ENCODE results near the gene FRMD4A.

FRMD4A gene

DNA sequence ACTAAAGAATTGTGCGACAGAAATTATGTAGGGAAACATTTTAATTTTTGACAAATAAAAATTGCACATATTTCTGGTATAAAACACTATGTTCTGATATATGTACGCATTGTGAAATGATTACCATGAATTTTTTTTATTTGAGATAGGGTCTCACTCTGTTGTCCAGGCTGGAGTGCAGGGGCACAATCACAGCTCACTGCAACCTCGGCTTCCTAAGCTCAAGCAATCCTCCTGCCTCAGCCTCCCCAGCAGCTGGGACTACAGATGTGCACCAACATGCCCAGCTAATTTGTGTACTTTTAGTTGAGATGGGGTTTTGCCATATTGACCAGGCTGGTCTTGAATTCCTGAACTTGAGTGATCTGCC, 149.2 kb downstream of the FRMD4A start:
- no peak for DNase-seq

DNA sequence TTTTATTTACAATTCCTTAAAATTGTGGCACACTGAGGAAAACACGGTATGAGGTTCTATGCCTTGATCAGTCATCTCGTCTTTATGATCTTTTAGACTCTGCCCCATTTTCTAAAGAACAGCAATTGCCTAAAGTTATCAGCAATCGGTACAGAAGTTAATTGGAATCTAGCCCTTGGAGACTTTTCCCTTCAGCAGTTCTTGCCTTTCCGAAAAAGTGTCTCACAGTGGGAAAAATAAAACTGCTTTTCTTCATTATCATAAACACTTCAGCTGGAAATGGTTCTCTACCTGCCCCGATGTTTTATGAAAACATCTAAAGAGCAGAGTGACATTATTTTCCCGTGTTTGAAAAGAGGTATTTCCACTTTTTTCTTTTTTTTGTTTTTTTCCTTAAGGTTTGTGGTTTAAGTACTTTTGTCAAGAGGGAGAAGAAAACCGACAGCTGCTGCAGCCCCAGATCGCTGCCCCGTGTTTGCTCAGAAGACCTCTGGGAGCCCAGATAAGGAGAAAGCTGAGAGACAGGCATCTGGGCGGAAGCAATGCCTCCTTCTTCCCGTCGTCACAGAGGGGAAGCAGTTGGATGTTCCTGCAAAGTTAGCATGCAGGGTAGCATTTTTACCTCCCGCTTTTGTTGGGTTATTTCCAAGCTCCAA, 149.7 kb downstream of the FRMD4A start:
- no peak for DNase-seq

DNA sequence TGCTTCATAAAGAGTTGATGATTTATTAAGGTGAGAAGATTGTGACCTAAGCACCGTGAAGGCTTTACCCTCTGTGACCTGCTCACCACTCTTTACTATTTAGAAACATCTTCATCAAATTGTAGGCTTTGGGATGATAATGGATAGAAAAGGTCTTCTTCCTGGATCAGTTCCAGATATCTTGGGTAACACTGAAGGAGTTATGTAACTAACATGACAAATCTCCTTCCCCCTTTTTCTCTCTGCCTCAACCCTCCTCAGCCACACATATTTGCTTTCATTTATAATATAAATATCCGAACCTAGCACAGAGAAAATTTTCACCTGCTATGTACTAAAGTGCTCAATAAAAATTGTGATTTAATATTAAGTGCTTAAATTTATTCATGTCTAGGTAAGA, 151.5 kb downstream of the FRMD4A start:
- DNase-seq, result no peak

GRCh38 chr10:14173706-14174594, 156.8 kb downstream of the FRMD4A start:
- DNase-seq, result peak; percentile 19

- DNase-seq, result no peak
These were observed 157.4 kb downstream of the FRMD4A start for GRCh38 chr10:14173391-14173705.

DNA sequence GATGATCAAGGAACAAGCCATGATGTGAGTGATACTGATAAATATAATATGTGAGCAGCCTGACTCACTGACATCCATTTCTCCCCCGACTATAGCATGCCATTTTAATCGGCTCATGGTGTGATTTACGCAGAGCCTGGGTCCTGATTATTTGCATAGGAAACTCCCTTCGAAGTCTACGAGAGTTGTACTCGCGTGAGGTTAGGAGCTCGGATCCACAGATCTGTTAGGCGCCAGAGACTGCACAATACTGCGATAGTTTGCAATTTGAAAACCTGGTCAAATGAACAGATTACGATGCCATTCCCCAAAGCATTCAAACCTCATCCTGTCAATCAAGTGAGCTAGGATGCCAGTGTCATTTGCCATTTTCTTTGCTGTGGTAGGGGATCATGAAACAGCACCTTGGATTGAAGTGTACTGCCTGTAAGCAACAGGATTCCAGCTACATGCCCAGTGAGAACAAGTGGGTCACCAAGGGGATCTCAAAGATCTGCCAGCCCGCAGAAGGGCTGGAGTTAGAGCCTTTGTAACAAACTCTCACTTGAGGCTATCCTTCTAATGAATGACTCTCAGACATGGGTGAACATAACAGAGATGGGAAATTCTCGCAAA, 158.3 kb downstream of the FRMD4A start:
- DNase-seq, result no peak

GRCh38 chr10:14171336-14171735, 159.4 kb downstream of the FRMD4A start:
- no peak for DNase-seq

GRCh38 chr10:14163377-14164086, 167.2 kb downstream of the FRMD4A start:
- DNase-seq, result no peak

DNA sequence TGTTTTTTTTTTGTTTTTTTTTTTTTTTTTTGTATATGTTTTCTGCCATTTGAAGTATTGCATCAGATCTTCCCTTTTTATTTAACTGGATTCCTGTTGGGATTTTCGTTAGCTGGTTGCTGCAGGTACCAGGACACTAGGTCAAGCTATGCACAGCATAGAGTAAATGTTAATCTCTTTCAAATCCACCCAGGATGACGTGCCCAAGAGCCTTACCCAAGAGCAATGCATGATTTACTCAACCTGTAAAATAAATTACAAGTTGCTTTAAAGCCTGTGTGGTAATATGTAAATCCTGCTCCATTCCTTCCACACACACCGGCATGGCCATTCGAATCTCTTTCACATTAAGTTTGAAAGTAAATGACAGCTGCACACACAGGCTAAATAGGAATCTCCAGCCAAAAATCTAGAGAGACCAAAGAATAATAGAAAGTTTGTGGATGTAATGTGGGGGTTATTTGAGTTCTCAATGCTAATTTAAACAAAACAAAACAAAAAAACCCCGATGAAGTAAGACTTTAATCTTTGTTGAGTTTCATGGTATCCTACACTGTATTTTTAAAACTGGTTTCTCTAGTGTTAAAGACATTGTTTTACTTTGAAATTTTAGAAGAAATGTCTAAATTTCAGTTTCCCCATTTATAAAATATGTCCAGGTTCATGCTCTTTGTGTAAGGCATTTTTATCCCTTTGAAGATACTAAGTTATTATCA, 167.9 kb downstream of the FRMD4A start:
- DNase-seq, result no peak

DNA sequence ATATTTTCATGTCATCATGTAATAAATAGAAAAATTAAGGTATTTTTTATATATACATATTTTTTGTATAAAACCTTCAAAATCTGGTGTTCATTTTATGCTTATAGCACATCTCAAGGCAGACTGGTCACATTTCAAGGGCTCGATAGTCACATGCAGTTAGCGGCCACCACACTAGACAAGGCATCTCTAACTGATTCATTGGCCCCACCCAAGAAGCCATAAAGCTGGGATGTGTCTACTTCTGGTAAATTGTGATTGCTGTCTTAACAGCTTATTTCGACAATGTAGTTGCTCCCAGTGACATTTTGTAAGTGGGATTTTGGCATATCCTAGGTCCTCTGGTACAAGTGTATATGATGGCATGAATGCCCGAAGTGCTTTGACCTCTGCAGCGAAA, 168.7 kb downstream of the FRMD4A start:
- no peak for DNase-seq

DNA sequence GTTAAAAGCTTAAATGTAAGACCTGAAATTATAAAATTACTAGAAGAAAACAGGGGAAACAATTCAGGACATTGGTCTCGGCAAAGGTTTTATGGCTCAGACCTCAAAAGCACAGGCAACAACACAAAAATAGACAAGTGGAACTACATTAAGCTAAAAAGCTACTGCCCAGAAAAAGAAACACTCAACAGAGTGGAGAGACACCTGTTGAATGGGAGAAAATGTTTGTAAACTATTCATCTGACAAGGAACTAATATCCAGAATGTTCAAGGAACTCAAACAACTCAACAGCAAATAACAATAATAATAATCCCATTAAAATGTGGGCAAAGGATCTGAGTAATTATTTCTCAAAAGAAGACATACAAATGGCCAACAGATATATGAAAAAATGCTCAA, 170.4 kb downstream of the FRMD4A start:
- no peak for DNase-seq

GRCh38 chr10:14158575-14158974, 172.1 kb downstream of the FRMD4A start:
- no peak for DNase-seq

DNA sequence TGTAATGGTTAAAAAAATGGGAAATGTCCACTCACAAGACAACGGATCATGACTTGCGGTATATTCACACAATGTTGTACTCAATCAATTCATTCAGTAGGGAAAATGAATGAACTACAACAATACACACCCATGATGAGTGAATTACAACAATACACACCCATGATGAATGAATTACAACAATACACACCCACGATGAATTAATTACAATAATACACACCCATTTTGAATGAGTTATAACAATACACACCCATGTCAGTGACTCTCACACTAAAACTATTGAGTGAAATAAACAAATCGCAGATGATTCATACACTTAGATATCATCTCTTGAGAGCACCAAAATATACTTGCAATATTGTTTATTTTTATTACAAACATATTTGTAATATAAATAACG, 174.6 kb downstream of the FRMD4A start:
- DNase-seq, result no peak

DNA sequence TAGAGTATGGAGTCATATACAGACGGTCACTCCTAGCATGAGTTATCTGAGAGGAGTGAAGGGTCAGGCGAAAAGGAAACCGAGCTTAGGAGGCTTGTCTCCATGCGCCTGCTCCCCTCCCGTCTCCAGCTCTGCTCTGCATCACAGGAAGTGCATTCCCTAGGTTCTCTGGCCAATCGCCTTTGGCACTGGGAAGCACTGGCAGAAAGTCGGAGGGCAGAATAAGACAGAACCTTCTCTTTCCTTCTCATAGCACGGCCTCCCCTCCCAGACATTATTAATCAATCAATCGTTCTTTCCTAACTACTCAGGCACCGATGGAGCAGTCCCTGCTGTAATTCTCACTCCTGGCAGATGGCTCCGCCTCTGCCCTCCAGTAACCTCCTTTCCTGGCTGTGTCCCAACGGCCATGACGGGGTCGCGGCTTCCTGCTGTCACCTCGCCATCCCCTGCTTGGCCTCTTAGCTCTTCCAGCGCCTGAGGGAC, 177.1 kb downstream of the FRMD4A start:
- DNase-seq, result no peak

- DNase-seq, result no peak
These were observed 179.2 kb downstream of the FRMD4A start for GRCh38 chr10:14151571-14151970.

- DNase-seq, result no peak
These were observed 180.2 kb downstream of the FRMD4A start for GRCh38 chr10:14150526-14150925.

DNA sequence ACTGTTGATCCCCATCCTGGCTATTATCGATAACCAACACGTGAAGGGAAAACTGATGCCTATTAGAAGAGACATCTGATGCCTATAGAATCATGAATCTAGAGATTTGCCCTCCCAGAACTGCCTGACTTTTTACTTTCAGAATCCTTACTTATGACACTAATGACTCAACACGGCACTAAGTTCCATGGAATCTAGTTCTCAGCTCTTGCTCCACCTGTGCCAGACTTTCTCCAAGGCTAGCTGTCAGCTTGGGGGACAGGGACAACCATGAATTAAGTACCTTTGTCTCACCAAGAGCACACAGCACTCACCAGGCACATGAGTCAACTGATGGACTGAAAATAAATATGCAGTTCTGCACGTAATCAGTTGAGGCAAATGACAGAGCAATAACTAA, 184.2 kb downstream of the FRMD4A start:
- no peak for DNase-seq

DNA sequence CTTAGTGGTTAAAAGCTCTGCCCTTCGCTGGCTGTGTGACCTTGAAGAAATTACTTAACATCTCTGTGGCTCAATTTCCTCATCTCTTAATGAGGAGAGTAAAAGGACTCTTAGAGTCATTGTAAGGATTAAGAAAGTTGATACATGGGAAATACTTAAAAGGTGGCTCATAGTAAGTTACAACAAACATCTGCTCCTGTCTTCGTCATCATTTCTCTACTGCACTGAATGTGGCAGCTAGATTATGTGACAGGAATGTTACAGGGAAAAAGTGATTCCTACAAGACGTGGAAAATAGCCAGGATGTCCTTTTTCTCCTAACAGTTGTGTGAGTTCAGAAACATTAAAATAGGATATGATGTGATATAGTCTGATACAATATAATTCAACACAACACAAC, 184.7 kb downstream of the FRMD4A start:
- DNase-seq, result no peak

- no peak for DNase-seq
These were observed 186.3 kb downstream of the FRMD4A start for GRCh38 chr10:14144451-14144850.

GRCh38 chr10:14142606-14143250, 188.0 kb downstream of the FRMD4A start:
- DNase-seq, result no peak

GRCh38 chr10:14141283-14141682, 189.4 kb downstream of the FRMD4A start:
- DNase-seq, result no peak

DNA sequence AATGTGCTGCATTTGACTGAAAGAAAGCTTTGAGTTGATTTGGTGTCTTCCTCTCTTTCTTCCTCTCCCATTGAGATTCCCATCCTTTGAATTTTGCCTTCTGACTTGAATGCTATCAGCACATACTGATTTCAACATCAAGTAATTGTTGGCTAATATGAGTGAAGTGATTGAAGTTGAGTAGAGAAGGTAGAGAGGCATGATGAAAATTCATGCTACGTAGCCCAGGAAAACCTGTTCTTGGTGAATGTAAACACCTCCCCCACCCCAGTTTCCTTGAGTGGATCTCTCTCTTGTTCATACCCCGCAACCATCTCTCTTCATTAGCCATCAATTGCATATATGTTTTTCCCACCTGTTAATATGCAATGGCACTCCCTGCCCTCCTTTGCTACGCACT, 193.3 kb downstream of the FRMD4A start:
- no peak for DNase-seq

All from activated CD4-positive, alpha-beta T cell treated with anti-CD3 and anti-CD28 coated beads for 48 hours (primary cell).